Activated T-helper 1 cell treated with anti-CD3 and anti-CD28 coated beads, Interleukin-2, amount 50 U/mL, for 16 hours (primary cell): ENCODE measurements around the gene MVB12B.

Experiments
- DNase-seq, 2 donors: peaks; one replicate each; pipeline ENCODE4 v3.0.0-alpha.2; 2020; ENCODE audit warnings: low read depth in 1 of 2, low spot score in 1 of 2

MVB12B gene

DNA sequence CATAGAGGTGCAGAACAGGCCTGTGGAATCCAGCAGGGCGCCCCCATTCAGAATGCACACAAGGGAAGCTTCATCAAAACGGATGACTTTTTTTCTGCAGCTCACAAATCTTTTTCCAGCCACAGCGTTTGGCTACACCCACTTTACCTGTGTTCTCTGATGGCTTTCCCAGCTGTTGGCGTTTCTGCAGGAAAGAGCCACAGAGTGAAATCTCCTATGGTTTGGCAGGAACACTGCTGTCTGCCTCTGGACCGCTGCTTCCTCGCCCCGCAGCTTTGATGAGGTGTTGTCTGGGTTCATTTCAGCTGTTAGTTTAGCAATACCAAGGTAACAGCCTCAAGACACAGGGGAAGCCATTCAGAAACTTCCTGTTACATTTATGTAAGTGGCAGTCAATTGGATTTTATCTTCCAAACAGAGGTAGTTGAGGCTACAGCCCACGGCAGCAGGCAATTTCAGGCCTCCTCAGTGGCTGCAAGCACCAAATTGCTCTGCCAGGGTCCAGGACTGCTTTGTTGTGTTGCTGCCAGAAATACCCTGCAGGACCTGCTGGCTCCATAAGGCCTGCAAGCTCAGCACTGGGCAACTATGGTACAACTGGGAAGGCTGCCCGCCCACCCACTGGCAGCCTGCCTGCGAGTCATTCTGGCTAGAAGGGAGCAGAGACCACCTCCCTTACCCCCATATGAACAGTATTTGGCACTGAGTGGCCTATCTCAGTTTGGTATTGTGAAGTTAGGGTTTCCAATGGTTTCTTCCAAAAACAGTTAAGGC, 96.7 kb downstream of the MVB12B start:
- DNase-seq: no peak

GRCh38 chr9:126423916-126424185, 97.2 kb downstream of the MVB12B start:
- no peak for DNase-seq

DNA sequence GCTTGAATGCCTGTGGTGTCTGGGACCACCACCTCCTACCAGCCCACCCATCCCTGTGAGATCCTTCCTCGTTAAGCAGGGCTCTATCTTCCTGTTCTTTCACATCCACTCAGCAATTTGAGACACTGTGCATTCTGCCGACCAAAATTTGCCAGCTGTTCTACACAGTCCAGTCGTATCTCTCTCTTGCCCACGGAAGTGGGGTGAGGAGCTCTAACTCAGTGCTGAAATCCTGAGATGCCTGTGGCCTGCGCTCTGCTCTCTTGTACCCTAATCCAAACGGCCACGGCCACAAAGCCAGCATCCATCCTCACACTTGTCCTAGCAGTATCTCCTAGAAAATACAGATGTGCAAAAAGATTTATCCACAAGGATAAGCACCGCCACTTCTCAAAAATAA, 97.9 kb downstream of the MVB12B start:
- no peak for DNase-seq

DNA sequence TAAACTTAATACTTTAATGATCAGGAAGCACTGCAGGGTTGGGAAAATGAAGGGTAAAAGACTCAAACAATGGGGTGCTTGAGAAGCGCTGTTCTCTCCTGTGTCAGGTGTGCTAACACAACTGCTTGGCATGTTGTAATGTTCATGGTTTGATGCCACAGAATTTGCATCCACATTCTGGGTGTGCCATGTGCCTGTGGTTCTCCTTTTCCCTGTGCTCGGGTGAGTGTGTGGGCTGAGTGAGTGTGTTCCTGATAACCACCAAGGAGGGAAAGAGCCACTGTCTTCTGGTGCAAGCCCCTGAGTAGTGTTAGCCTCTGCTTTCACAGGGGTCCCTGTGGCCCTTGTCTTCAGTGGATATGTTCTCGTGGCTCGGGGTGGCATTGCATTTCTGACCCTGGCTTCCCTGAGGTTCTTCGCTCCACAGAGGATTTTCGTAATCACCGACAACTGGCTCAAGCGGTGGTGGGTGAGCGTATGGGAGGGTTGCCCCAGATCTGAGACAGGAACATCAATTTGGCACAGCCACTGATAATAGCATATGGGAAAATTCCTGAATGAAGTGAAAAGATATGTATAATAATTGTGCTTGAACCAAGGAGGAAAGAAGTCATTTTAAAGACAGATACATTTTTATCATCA, 102.0 kb downstream of the MVB12B start:
- no peak for DNase-seq

- DNase-seq: no peak
Observed at GRCh38 chr9:126429190-126429589, 102.6 kb downstream of the MVB12B start.

DNA sequence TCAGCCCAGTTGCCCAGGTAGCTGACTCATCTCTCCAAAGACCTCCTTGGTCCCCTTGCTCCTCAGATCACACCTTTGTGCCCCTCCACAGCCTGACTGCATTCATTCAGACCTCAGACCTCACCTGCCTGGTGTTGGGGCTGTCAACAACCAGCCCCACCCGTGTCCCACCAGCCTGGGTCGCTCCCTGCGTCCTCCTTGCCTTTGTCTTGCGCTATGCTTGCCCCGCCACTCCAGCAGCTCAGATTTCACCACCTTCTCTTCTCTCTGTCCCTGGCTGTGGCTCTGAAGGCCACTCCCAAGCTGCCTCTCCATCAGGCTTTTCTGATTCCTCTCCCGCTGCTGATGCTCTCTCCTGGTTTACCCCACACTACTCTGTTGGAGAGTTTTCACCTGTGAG, 103.5 kb downstream of the MVB12B start:
- no peak for DNase-seq

- DNase-seq: no peak
Observed at GRCh38 chr9:126431077-126431742, 104.6 kb downstream of the MVB12B start.

DNA sequence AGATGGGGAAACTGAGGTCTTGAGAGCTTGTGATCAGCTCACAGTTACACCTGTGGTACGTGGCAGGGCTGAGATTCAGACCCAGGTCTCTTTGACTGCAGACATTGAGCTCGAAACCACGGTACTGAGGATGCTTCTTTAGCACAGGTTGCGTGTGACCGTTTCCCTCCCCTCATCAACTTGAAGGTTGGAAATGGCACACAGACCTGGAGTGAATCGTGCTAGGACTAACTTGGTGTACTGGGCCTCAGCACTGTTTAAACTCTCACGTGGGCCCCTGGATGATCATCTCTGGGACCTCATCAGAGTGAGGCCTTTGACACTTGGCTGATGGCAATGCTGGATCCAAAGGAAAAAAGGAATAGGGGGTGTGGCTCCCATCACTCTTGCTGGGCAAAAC, 106.0 kb downstream of the MVB12B start:
- no peak for DNase-seq

DNA sequence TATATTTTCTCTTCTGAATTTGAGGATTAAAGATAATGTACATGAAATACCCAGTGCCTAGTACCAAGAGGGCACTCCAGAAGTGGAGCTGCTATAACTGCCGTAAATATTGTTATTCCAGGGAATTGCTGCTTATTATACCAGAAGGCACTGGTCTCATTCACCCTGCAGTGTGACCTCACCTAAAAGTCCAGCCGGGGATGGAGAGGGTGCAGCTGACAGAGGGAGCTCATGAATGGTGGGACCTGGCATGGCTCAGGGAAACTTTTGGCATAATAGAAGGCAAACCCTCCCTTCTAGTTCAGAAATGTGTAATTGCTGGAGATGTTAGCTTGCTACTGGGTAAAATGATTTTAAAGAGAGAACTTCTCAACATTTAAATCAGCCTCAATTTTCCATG, 108.5 kb downstream of the MVB12B start:
- no peak for DNase-seq

DNA sequence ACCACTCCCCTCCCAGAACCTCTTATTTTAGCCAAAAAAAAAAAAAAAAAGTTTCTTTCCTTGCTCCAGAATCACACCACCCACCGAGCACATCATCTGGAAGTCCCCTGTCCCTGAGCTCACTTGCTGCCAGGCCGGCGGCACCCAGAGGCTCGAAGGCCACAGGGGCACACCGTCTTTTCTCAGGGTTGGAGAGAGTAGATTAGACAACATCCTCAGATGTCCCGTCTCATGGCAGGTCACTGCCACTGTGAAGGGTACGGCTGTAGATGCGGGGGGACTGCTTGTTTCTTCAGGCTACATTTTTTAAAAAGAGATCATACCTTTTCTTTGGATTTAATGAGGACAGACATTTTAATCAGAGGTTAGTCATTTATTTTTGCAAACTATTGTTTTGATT, 109.0 kb downstream of the MVB12B start:
- no peak for DNase-seq

DNA sequence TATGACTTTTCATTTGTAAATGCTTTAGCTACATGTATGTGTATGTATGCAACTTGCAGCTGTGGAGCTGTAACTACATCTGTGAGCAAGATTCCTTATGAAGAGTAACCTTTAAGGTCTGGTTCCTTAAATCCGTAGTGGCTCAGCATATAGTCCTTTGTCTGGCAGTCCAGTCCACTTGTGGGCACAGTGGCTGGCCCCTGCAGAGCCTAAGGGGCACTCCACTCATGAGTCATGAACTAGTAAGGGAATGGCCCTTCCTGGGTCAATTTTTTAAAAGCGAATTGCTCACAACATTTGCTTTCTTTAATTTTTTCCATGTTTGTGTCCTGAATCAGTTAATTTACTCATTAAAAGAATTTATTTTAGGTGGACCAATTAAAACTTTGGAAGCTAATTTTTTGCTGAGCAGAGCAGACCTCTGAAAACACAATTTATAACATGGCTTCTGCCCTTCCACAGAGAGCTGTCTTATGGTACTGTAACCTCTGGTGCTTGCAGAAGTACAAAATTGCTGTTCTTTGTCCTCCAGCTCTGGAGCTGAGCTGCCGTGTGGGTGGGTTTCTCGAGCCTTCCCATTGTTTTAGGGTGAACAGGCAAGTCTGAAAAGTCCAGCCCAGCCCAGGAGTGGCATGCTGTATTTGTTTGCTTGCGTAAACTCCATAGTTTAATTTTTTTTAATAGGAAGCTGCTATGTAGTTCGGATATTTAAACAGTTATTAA, 110.1 kb downstream of the MVB12B start:
- DNase-seq: no peak

DNA sequence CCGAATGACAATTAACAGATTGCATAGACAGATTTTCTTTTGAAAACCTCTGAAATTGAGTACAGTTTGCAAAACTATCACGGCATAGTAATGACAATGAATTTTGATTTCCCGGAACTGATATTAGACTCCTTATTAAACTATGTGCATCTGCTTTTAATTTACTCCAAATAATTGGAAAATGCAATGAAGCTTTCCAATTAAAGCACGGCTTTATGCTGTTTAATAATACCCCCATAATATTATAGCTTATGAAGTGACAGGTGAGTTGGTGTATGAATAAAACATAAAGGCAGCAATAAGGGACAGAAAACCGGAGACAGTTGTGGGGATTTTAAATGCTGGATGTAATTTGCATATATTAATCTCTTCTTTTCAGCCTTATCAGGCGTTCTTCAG, 110.6 kb downstream of the MVB12B start:
- no peak for DNase-seq

- no peak for DNase-seq
Observed at GRCh38 chr9:126437701-126438100, 111.1 kb downstream of the MVB12B start.

DNA sequence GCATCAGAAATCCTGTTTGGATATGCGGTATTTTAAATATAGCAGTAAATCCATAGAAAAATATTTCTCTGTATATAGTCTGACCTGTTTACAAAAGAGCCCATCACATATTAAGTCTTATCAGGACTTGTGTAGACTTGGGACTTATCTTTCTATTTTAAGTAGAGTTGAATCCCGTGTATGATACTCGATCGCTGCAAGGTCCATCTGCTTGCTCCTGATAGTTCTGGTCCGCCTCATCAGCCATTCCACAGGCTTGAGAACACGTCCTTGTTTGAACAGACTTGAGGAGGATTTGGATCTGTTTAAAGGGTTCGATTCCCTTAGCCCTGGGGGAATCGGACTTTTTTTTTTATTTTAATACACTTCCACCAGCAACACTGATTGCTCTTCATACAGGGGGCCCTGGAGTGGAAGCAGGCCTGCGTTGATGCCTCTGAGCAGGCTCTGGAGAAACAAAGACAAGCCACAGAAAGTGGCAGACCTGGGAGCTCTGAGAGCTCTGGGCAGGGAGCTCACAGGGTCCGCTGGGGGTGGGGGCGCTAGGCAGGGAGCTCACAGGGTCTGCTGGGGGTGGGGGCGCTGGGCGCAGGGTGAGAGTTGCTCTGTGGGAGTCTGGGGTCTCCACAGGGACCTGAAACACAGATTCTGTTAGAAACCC, 112.2 kb downstream of the MVB12B start:
- DNase-seq: no peak

DNA sequence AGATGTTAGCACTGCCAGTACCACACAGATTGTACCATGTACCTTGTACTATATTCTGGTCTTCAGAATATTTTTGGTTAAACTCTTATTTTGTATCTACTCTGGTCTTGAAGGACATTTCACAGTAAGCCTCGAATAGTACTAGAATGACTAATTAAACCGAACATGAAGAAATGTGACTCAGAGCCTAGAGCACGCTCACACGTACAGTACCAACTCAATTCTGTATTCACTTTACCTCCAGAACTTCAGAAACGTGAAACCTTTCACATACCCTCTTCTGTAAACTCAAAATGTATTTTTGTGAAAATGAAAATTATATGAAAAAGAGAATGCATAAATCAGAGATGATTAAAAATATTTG, 112.8 kb downstream of the MVB12B start:
- no peak for DNase-seq

DNA sequence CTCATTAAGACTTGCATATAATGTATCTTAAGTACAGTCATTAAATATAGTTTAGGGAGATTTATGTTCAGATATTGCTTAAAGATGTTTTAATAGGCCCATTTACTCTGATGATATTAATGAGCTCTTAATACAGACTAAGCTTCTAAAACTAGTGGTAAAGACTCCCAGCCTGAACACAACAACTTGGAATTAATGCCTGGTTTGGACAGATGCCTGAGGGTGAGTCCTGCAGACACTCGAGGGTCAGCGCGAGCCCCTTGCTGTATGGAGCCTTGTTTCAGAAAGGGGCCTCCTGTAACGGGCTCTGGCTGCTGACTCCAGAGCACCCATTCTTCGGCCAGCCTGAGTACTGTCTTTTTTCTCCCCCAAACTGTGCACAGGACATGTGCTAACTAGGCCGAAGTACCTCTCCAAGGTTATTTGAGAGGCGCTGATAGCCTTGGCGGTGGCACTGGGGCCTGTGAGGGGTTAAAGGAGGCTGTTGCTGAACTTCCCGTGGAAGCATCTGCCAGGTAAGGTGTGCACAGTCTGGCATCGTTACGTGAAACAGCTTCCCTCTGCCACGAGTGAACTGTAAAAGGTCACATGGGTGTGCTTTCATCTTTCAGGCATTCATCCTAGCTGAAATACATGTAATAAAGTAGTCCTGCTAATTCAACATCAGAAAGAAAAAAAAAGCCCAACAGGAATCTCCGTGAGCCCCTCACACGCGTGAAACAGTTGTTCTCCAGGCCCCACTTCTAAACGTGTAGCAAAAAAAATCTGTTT, 113.4 kb downstream of the MVB12B start:
- DNase-seq: no peak

GRCh38 chr9:126440940-126441339, 114.3 kb downstream of the MVB12B start:
- no peak for DNase-seq

GRCh38 chr9:126442636-126443035, 116.0 kb downstream of the MVB12B start:
- no peak for DNase-seq

- DNase-seq: no peak
Observed at GRCh38 chr9:126443144-126443543, 116.5 kb downstream of the MVB12B start.

DNA sequence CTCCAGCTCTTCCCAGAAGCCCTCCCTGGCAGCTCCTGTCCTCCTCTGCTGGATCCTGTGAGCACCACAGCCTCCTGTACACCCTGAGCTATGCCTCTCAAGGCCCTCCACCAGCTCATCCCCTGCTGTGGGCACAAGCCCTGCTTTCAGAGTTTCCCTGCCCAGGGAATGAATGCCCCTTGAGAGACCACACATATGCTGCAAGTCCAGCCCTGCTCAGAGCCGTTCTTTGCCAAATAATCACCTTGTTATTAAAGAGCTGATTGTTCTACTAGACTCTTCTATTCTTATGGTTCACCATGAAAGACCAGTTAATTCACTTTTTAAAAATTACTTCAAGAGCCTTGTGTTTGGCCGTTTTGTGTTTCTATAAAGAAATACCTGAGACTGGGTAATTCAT, 121.5 kb downstream of the MVB12B start:
- DNase-seq: no peak
